H9 (cell line): ENCODE results near the gene FTMT. TPM values are rescaled to one million over a fixed set of nuclear protein-coding genes. Genes with fewer than 3 reads are reported as not detected.

Source experiments
- DNase-seq: peaks from one replicate; pipeline ENCODE4 v3.0.0-alpha.2; 2017
- H2AFZ ChIP-seq: one replicate; pipeline ENCODE4 v1.6.1; 2013; ENCODE audit warnings: mild to moderate bottlenecking, low read length, control low read depth, moderate library complexity
- H2AK5ac ChIP-seq: 2 replicates; pipeline ENCODE4 v1.6.1; 2013; ENCODE audit warnings: low read length, control low read depth, mixed read lengths; ENCODE audit not compliant: insufficient read length
- H2BK120ac ChIP-seq: one replicate; pipeline ENCODE4 v1.6.1; 2013; ENCODE audit warnings: low read depth, mild to moderate bottlenecking, low read length, control low read depth, inconsistent platforms; ENCODE audit not compliant: poor library complexity, severe bottlenecking
- H2BK12ac ChIP-seq: 2 replicates; pipeline ENCODE4 v1.6.1; 2013; ENCODE audit warnings: low read length, control low read depth, mixed read lengths, low read depth; ENCODE audit not compliant: insufficient read length
- H2BK15ac ChIP-seq: 2 replicates; pipeline ENCODE4 v1.6.1; 2013; ENCODE audit warnings: low read depth, low read length, control low read depth
- H2BK20ac ChIP-seq: one replicate; pipeline ENCODE4 v1.6.1; 2013; ENCODE audit warnings: low read depth, mild to moderate bottlenecking, low read length, control low read depth, inconsistent platforms; ENCODE audit not compliant: poor library complexity, severe bottlenecking
- H2BK5ac ChIP-seq: 2 replicates; pipeline ENCODE4 v1.6.1; 2013; ENCODE audit warnings: low read length, control low read depth, mixed read lengths; ENCODE audit not compliant: insufficient read length
- H3K14ac ChIP-seq: 2 replicates; pipeline ENCODE4 v1.6.1; 2013; ENCODE audit warnings: low read length, control low read depth; ENCODE audit not compliant: insufficient read depth
- H3K18ac ChIP-seq: 2 replicates; pipeline ENCODE4 v1.6.1; 2013; ENCODE audit warnings: low read depth, mild to moderate bottlenecking, mixed read lengths, low read length, control low read depth; ENCODE audit not compliant: insufficient read length
- H3K23ac ChIP-seq: 2 replicates; pipeline ENCODE4 v1.6.1; 2013; ENCODE audit warnings: low read length, control low read depth, mixed read lengths, low read depth; ENCODE audit not compliant: insufficient read length
- H3K23me2 ChIP-seq: 2 replicates; pipeline ENCODE4 v1.6.1; 2013; ENCODE audit warnings: low read depth, mild to moderate bottlenecking, mixed read lengths, low read length, control low read depth; ENCODE audit not compliant: insufficient read length, poor library complexity, severe bottlenecking
- H3K27ac ChIP-seq: 2 replicates; pipeline ENCODE4 v1.5.1; 2013; ENCODE audit warnings: low read length, control low read depth, mixed read lengths, low read depth; ENCODE audit not compliant: insufficient read length
- H3K27me3 ChIP-seq: 2 replicates; pipeline ENCODE4 v1.6.1; 2013; ENCODE audit warnings: low read length, control low read depth, inconsistent platforms; ENCODE audit not compliant: insufficient read depth
- H3K4ac ChIP-seq: 2 replicates; pipeline ENCODE4 v1.6.1; 2013; ENCODE audit warnings: low read depth, mild to moderate bottlenecking, control low read depth, inconsistent platforms, low read length, moderate library complexity
- H3K4me1 ChIP-seq: 2 replicates; pipeline ENCODE4 v1.6.1; 2013; ENCODE audit warnings: low read length, control low read depth, inconsistent platforms; ENCODE audit not compliant: insufficient read depth
- H3K4me2 ChIP-seq: 2 replicates; pipeline ENCODE4 v1.6.1; 2013; ENCODE audit warnings: low read length, control low read depth, mixed read lengths; ENCODE audit not compliant: insufficient read length, insufficient read depth
- H3K56ac ChIP-seq: 2 replicates; pipeline ENCODE4 v1.6.1; 2013; ENCODE audit warnings: low read depth, mild to moderate bottlenecking, mixed read lengths, low read length, control low read depth; ENCODE audit not compliant: insufficient read length
- H3K79me1 ChIP-seq: 2 replicates; pipeline ENCODE4 v1.6.1; 2013; ENCODE audit warnings: low read depth, mild to moderate bottlenecking, moderate library complexity, low read length, control low read depth, inconsistent platforms; ENCODE audit not compliant: insufficient read depth, poor library complexity, severe bottlenecking
- H3K79me2 ChIP-seq: 2 replicates; pipeline ENCODE4 v1.6.1; 2013; ENCODE audit warnings: low read length, control low read depth, inconsistent platforms; ENCODE audit not compliant: insufficient read depth
- H3K9ac ChIP-seq: 2 replicates; pipeline ENCODE4 v1.6.1; 2013; ENCODE audit warnings: low read length, control low read depth, mixed read lengths; ENCODE audit not compliant: insufficient read length; ENCODE audit errors: extremely low read depth
- H3K9me3 ChIP-seq: one replicate; pipeline ENCODE4 v1.6.1; 2013; ENCODE audit warnings: low read depth, low read length, inconsistent platforms; ENCODE audit not compliant: control insufficient read depth
- H3T11ph ChIP-seq: one replicate; pipeline ENCODE4 v1.6.1; 2013; ENCODE audit warnings: mild to moderate bottlenecking, low read length, control low read depth, inconsistent platforms
- H4K20me1 ChIP-seq: one replicate; pipeline ENCODE4 v1.6.1; 2013; ENCODE audit not compliant: control insufficient read depth, insufficient read length, insufficient read depth
- H4K5ac ChIP-seq: 2 replicates; pipeline ENCODE4 v1.6.1; 2013; ENCODE audit warnings: low read depth, mild to moderate bottlenecking, mixed read lengths, low read length, control low read depth; ENCODE audit not compliant: insufficient read length
- H4K8ac ChIP-seq: replicated peaks from 2 replicates; pipeline ENCODE4 v1.6.1; 2013; ENCODE audit warnings: low read length, control low read depth, mixed read lengths, low read depth; ENCODE audit not compliant: insufficient read length
- H4K91ac ChIP-seq: 2 replicates; pipeline ENCODE4 v1.6.1; 2013; ENCODE audit warnings: low read depth, mild to moderate bottlenecking, moderate library complexity, mixed read lengths, low read length, control low read depth; ENCODE audit not compliant: insufficient read length
- H3K27ac Mint-ChIP-seq, 3 experiments: 2 replicates in 2 of 3; 3 replicates in 1 of 3; pipeline ENCODE4 v1.8.0; 2020 to 2021; ENCODE audit warnings: mixed read lengths in 3 of 3, mild to moderate bottlenecking in 1 of 3, moderate library complexity in 1 of 3
- H3K27me3 Mint-ChIP-seq: 2 replicates; pipeline ENCODE4 v1.8.0; 2021; ENCODE audit warnings: low read depth, mild to moderate bottlenecking, moderate library complexity, mixed read lengths
- H3K36me3 Mint-ChIP-seq, 3 experiments: 2 replicates in 2 of 3; 3 replicates in 1 of 3; pipeline ENCODE4 v1.8.0; 2020 to 2021; ENCODE audit warnings: low read depth in 3 of 3, mixed read lengths in 3 of 3; ENCODE audit not compliant: insufficient read depth in 1 of 3
- H3K4me1 Mint-ChIP-seq, 2 experiments: 2 replicates each; pipeline ENCODE4 v1.8.0; 2020; ENCODE audit warnings: mixed read lengths in 2 of 2
- H3K4me3 Mint-ChIP-seq, 2 experiments: 2 replicates in 1 of 2; 3 replicates in 1 of 2; pipeline ENCODE4 v1.8.0; 2020 to 2021; ENCODE audit warnings: mild to moderate bottlenecking in 2 of 2, mixed read lengths in 2 of 2, moderate library complexity in 1 of 2
- H3K9me3 Mint-ChIP-seq, 2 experiments: 2 replicates in 1 of 2; 3 replicates in 1 of 2; pipeline ENCODE4 v1.8.0; 2020; ENCODE audit warnings: mild to moderate bottlenecking in 2 of 2, mixed read lengths in 2 of 2, moderate library complexity in 1 of 2
- WGBS: extraction: QIAGEN DNeasy Blood & Tissue Kit; methylation state at CpG from one replicate; pipeline ENCODE4 v1.1.7; 2013; ENCODE audit warnings: missing lambda C conversion rate, low lambda C conversion rate, mixed read lengths; ENCODE audit not compliant: insufficient read length; ENCODE audit errors: extremely low coverage; 5-methylcytosine and 5-hydroxymethylcytosine counted together
- total RNA-seq: library from RNA; stranded (reverse); gene quantifications from 2 replicates; pipeline ENCODE4 v1.2.1, GENCODE V29; 2021
- TF ChIP-seq, protein P1 (sequence below): fragments of 200-600 bp; sonication (generic); conservative IDR thresholded peaks from 3 replicates; pipeline ENCODE4 v1.8.0; 2021; ENCODE audit warnings: antibody characterized with exemption, mild to moderate bottlenecking

Gene FTMT
- total RNA-seq, 1 experiment from 2014 or later, result not detected

DNA sequence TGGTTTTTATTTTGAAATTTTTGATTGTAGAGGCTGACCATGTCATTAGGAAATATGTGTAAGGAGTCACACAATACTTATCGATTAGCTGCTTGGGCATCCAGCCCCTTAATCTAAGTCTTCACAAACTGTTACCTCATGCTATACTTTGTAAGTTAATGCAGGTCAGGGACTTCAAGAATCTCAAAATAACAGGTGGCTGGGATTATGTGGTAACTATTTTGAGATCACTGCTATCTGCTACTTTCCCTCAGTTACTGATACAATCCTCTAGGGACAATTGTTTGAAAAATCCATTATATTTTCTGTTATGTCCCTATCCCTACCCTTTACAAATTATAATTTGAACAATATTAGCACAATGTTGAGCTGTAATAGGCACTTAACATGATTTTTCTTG lies 21.7 kb downstream of the FTMT start:
- no peaks in the 10 kb centered on the region for H3K9me3 ChIP-seq
- H3K18ac ChIP-seq, result no peak overlapping the region
- H2BK120ac ChIP-seq, result no peak overlapping the region
- H2AK5ac ChIP-seq, result no peak overlapping the region
- H3K14ac ChIP-seq, result no peak overlapping the region
- H4K5ac ChIP-seq, result no peak overlapping the region
- H3K27ac Mint-ChIP-seq, result no peak overlapping the region
- H3K23ac ChIP-seq, result no peak overlapping the region
- H3K4me3 Mint-ChIP-seq, result no peak overlapping the region
- H4K20me1 ChIP-seq, result no peaks in the 10 kb centered on the region
- H3K4me1 Mint-ChIP-seq, result no peaks in the 10 kb centered on the region
- TF ChIP-seq, protein P1, sequence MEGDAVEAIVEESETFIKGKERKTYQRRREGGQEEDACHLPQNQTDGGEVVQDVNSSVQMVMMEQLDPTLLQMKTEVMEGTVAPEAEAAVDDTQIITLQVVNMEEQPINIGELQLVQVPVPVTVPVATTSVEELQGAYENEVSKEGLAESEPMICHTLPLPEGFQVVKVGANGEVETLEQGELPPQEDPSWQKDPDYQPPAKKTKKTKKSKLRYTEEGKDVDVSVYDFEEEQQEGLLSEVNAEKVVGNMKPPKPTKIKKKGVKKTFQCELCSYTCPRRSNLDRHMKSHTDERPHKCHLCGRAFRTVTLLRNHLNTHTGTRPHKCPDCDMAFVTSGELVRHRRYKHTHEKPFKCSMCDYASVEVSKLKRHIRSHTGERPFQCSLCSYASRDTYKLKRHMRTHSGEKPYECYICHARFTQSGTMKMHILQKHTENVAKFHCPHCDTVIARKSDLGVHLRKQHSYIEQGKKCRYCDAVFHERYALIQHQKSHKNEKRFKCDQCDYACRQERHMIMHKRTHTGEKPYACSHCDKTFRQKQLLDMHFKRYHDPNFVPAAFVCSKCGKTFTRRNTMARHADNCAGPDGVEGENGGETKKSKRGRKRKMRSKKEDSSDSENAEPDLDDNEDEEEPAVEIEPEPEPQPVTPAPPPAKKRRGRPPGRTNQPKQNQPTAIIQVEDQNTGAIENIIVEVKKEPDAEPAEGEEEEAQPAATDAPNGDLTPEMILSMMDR, result no peak
- no peaks in the 10 kb centered on the region for H3K27me3 Mint-ChIP-seq
- H2BK15ac ChIP-seq, result no peak overlapping the region
- no peaks in the 10 kb centered on the region for H3K27me3 ChIP-seq
- no peaks in the 10 kb centered on the region for H3K36me3 Mint-ChIP-seq
- no peak overlapping the region for H4K91ac ChIP-seq
- H3K79me2 ChIP-seq, result no peaks in the 10 kb centered on the region
- no peak overlapping the region for H3K4me2 ChIP-seq
- H3T11ph ChIP-seq, result no peak overlapping the region
- no peaks in the 10 kb centered on the region for H3K9me3 Mint-ChIP-seq
- no CpG with 5 or more reads among the region's 1 CpG for WGBS
- no peak overlapping the region for H4K8ac ChIP-seq
- H3K79me1 ChIP-seq, result no peaks in the 10 kb centered on the region
- H2BK12ac ChIP-seq, result no peak overlapping the region
- no peaks in the 10 kb centered on the region for H3K4me1 ChIP-seq
- H2BK20ac ChIP-seq, result no peak overlapping the region
- H3K23me2 ChIP-seq, result no peaks in the 10 kb centered on the region
- DNase-seq, result no peak
- no peak overlapping the region for H3K56ac ChIP-seq
- H2BK5ac ChIP-seq, result no peak overlapping the region
- H3K9ac ChIP-seq, result no peak overlapping the region
- no peak overlapping the region for H2AFZ ChIP-seq
- H3K27ac ChIP-seq, result no peak overlapping the region
- H3K4ac ChIP-seq, result no peak overlapping the region
